Ovary (tissue), 9 donors: Measurements from ENCODE around the gene PRDM16. TPM values are rescaled to one million over a fixed set of nuclear protein-coding genes. Genes with fewer than 3 reads are reported as not detected.
A peak's percentile ranks its signal among the peaks of the same experiment; 100 is the strongest.

Experiments used
- DNase-seq, 5 donors: peaks; one replicate each; pipeline ENCODE4 v3.0.0-alpha.2; 2019 to 2020
- H3K27ac ChIP-seq, 2 donors: fragments of 200-600 bp; one replicate each; pipeline versions ENCODE4 v1.5.1 to v1.8.0; 2019 to 2022
- H3K27me3 ChIP-seq: fragments of 200-600 bp; one replicate; pipeline ENCODE4 v1.8.0; 2022
- H3K36me3 ChIP-seq: fragments of 200-600 bp; sonication (generic); one replicate; pipeline ENCODE4 v1.5.1; 2019
- H3K4me1 ChIP-seq: one replicate; pipeline ENCODE4 v1.8.1; 2013; ENCODE audit warnings: mild to moderate bottlenecking, moderate library complexity; ENCODE audit not compliant: insufficient read depth
- H3K4me3 ChIP-seq: fragments of 200-600 bp; sonication (generic); one replicate; pipeline ENCODE4 v1.5.1; 2017
- H3K9me3 ChIP-seq, 2 donors: fragments of 200-600 bp in 1 of 2; sonication (generic) in 1 of 2; one replicate each; pipeline versions ENCODE4 v1.5.1 to v1.8.1; 2013 to 2019; ENCODE audit warnings: mild to moderate bottlenecking in 1 of 2, moderate library complexity in 1 of 2
- EP300 ChIP-seq: sonication (generic); formaldehyde crosslinking; IDR thresholded peaks from one replicate; pipeline ENCODE4 v1.6.1; 2017; ENCODE audit warnings: antibody characterized with exemption
- POLR2A ChIP-seq: fragments of 450-650 bp; IDR thresholded peaks from one replicate; pipeline ENCODE4 v1.6.1; 2017; ENCODE audit warnings: antibody characterized with exemption, mild to moderate bottlenecking, moderate library complexity
- WGBS, 3 donors: extraction: QIAGEN DNeasy Blood & Tissue Kit in 1 of 3; methylation state at CpG; one replicate each; pipeline versions ENCODE4 v1.1.5 to v1.1.7; 2013 to 2017; 5-methylcytosine and 5-hydroxymethylcytosine counted together
- intact Hi-C, 4 donors: fragments of 100-400 bp; cut with DNase I; formaldehyde crosslinking; loops; one replicate each; pipeline versions ENCODE4 v1.11.0 to v1.15.1; 2022 to 2023
- polyA plus RNA-seq, 2 donors: library from polyadenylated mRNA; stranded (reverse); fragments of 200-250 nt in 1 of 2; fragments of 350-450 nt in 1 of 2; fragmentation: Illumina TruSeq in 1 of 2; extraction: RNeasy Lipid Tissue Mini Kit (QIAGEN cat#74804) in 1 of 2; gene quantifications; one replicate each; pipeline ENCODE4 v1.2.3, GENCODE V29; 2013 to 2014
- total RNA-seq, 7 donors: library from RNA; depleted of rRNA in 2 of 7; stranded (reverse); fragments of >200 nt in 2 of 7; fragmentation: NEBNext Ultra II Directional in 3 of 7; extraction: Animal tissue kit (Norgen Biotek cat#: 25700) in 3 of 7; gene quantifications; one replicate each; pipeline versions ENCODE4 v1.1.0 to v1.2.4, GENCODE V29; 2016 to 2023
- TF ChIP-seq, protein P1 (sequence below), 3 donors: fragments of 450-650 bp in 2 of 3; fragments of 200-600 bp in 1 of 3; IDR thresholded peaks; one replicate each; pipeline versions ENCODE4 v1.5.1 to v1.8.0; 2016 to 2022; ENCODE audit warnings: antibody characterized with exemption in 3 of 3, mild to moderate bottlenecking in 1 of 3
- donor health status: DM: no; HTN: no; CAD: no; lungs with moderate emphysema.
- donor health status: DM: no; HTN: no; CAD: no.
- donor health status: Bipolar disorder and iron deficiency.
- donor health status: DM: yes; HTN: yes; CAD: no.
- donor health status: DM: no; HTN: no; CAD: no.
- donor health status: DM: yes; HTN: yes; CAD: no.

PRDM16 gene
- total and polyA plus RNA-seq, 9 donors = 1.1 to 17.3 (median 3.9) TPM

DNA sequence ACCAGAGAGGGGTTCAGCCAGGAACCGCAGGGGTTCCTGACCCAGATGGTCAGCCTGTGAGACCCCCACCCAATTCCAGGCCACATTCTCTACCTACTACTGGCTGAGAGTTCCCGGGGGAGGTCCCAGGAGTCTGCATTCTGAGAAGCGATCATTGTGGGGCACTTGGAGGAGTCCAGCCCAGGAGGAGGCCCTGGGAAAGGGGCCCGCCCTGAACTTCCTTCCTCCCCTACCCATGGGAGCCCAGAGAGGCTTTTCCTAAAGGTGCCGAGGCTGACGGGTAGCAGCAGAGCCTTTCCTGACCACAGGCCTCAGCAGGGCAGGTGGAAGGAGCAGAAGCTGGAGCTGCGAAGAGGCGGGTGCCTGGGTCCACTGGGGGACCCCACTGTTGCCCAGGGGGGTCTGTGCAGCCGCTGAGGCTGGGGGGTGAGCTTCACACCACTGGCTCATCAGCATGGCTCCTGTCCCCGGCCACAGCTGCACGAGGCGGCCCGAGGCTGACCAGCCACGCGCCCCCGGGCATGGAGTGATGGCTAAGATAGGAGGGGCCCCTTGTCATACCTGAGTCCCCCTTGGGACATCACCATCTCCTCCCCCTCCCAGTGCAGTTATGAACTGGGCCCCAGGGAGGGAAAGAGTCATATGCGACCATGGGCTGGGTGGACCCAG lies 127.7 kb downstream of the PRDM16 start:
- Histone ChIP-seq H3K27ac (peak overlapping the region in 1 of 2 donors; percentile 21), H3K9me3 (no peaks in the 10 kb centered on the region), H3K27me3 (no peaks in the 10 kb centered on the region), H3K36me3 (no peaks in the 10 kb centered on the region), H3K4me3 (no peak overlapping the region), H3K4me1 (no peaks in the 10 kb centered on the region)
- TF ChIP-seq POLR2A (no peak), EP300 (no peak)
- TF ChIP-seq, protein P1, sequence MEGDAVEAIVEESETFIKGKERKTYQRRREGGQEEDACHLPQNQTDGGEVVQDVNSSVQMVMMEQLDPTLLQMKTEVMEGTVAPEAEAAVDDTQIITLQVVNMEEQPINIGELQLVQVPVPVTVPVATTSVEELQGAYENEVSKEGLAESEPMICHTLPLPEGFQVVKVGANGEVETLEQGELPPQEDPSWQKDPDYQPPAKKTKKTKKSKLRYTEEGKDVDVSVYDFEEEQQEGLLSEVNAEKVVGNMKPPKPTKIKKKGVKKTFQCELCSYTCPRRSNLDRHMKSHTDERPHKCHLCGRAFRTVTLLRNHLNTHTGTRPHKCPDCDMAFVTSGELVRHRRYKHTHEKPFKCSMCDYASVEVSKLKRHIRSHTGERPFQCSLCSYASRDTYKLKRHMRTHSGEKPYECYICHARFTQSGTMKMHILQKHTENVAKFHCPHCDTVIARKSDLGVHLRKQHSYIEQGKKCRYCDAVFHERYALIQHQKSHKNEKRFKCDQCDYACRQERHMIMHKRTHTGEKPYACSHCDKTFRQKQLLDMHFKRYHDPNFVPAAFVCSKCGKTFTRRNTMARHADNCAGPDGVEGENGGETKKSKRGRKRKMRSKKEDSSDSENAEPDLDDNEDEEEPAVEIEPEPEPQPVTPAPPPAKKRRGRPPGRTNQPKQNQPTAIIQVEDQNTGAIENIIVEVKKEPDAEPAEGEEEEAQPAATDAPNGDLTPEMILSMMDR (IDR thresholded peaks at IDR 0.05) = no peak
- DNase-seq = no peak
- intact Hi-C loops = no loop called here
- whole genome bisulfite sequencing, 3 donors = 74 to 93% (median 81%) methylated on average over 17 of the region's 17 CpGs

DNA sequence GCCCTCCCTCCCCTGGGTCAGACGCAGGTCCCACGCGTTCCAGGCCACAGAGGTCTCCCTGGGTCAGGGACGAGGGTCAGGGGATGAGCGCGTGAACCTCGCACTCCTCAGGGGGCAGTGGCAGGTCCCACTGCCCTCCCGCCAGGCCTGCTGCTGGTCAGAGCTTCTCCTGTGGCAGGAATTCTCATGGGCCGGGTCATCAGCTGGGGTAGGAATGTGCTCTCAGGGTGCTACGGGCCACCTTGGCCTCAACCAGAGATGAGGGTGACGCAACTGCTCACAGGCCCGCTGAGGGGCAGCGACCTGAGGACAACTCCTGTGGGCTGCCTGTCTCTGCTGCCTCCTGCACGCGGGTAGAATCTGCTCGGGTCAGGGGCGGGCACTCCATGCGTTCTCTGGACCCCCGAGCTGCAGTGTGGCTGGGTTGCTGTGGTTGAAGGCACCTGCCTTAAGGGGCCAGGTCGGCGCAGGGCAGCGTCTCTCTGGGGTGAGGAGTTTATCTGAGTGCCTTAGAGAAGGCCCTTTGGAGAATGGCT lies 128.8 kb downstream of the PRDM16 start:
- DNase-seq = no peak
- H3K27ac ChIP-seq = no peak overlapping the region
- H3K9me3 ChIP-seq = no peaks in the 10 kb centered on the region
- intact Hi-C loops = no loop called here
- no peak overlapping the region for H3K4me3 ChIP-seq
- no peaks in the 10 kb centered on the region for H3K4me1 ChIP-seq
- H3K36me3 ChIP-seq = no peaks in the 10 kb centered on the region
- TF ChIP-seq POLR2A (no peak), EP300 (no peak)
- TF ChIP-seq, protein P1 (IDR thresholded peaks at IDR 0.05) = no peak
- WGBS, 3 donors = 79 to 89% (median 88%) methylated on average over 19 to 22 of the region's 22 CpGs
- no peaks in the 10 kb centered on the region for H3K27me3 ChIP-seq

DNA sequence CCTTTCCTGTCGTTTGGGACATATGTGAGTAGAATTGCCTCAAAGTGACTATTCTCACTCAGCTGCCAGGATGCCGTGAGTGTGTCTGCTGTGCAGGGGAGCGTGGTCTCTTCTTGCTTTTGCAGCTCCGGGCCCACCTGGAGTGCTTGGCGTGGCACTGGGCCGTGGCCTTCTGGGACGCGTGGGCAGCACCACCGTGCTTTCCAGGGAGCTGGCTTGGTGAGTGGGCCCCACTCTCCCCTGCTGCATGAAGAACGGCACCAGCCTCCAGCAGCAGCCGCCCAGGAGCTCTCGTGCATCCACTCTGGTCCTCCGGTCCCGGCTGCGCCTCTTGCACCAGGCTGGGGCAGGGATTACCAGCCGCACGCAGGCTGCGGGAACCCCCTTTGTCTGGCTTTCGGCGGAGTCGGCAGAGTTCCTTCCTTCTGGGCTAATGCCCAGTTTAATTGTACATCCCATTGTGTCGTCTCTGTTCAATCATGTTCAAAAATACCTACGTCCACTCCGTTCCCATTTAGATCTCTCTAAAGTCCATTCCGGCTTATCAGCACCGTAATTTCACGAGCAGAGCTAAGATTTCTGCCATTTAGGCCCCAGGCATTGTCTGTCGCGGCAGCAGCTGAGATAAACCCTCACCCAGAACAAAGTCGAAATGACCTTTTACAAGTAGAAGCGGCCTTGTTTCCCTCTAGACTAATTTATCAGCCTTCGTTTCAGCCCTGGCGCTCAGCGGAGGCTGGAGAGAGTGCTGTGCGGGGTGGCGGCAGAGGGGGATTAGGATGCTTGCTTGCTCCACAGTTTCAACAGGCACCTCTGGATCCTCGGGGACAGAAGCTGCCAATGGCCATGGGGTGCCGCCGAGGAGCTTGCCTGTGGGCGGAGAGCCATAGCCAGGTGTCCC lies 129.6 kb downstream of the PRDM16 start:
- DNase-seq = no peak

DNA sequence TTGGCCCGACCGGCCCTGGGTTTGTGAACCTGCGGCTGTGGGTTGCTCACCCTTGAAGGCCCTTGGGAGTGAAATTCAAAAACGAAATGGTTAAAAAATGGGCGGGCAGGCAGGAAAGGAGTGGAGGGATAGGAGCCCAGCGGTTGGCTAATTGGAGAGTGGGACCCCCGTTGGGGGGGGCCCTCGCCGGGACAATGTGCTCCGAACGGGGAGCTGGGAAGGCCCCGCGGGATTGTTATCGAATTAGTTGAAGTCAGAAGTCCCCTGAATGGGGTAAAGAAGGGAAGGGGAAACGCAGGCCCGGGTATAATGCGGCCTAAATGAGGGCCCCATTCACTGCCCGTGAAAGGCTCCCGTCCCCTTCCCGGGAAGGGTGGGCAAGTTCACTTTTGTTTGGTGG lies 135.7 kb downstream of the PRDM16 start:
- peaks cover 2% of the 10 kb centered on the region for H3K4me1 ChIP-seq
- H3K4me3 ChIP-seq = no peak overlapping the region
- intact Hi-C loops = no loop called here

More for the DNA sequence above, 129.6 kb downstream of the PRDM16 start:
- H3K27me3 ChIP-seq = no peaks in the 10 kb centered on the region
- 66 to 77% (median 74%) methylated on average over 40 of the region's 40 CpGs for WGBS, 3 donors
- H3K36me3 ChIP-seq = no peaks in the 10 kb centered on the region
- no peak overlapping the region for H3K4me3 ChIP-seq
- H3K4me1 ChIP-seq = no peaks in the 10 kb centered on the region
- intact Hi-C loops = no loop called here
- no peaks in the 10 kb centered on the region for H3K9me3 ChIP-seq
- TF ChIP-seq, protein P1 (IDR thresholded peaks at IDR 0.05) = no peak
- no peak for TF ChIP-seq EP300
- TF ChIP-seq POLR2A = no peak
- H3K27ac ChIP-seq = no peak overlapping the region

More for the DNA sequence above, 135.7 kb downstream of the PRDM16 start:
- Histone ChIP-seq H3K27ac (no peak overlapping the region), H3K36me3 (no peaks in the 10 kb centered on the region), H3K27me3 (no peaks in the 10 kb centered on the region), H3K9me3 (no peaks in the 10 kb centered on the region)
- DNase-seq = no peak
- WGBS, 3 donors = 49 to 63% (median 50%) methylated on average over 20 of the region's 20 CpGs
- no peak for TF ChIP-seq EP300
- no peak for TF ChIP-seq POLR2A
- TF ChIP-seq, protein P1 (IDR thresholded peaks at IDR 0.05) = no peak
